Right lobe of liver (tissue), 4 donors: ENCODE results near the gene CCDC39.

ENCODE experiments used
- POLR2A ChIP-seq: fragments of 450-650 bp; IDR thresholded peaks from one replicate; pipeline ENCODE4 v1.6.1; 2017; ENCODE audit warnings: antibody characterized with exemption, mild to moderate bottlenecking
- TF ChIP-seq, protein P1 (sequence below), 4 donors: fragments of 200-600 bp in 3 of 4; fragments of 450-650 bp in 1 of 4; IDR thresholded peaks; one replicate each; pipeline versions ENCODE4 v1.5.1 to v1.8.0; 2016 to 2022; ENCODE audit warnings: antibody characterized with exemption in 4 of 4, mild to moderate bottlenecking in 2 of 4
- donor health status: DM: no; HTN: no; CAD: no.
- donor health status: DM: no; HTN: no; CAD: no.
- donor health status: DM: no; HTN: yes; CAD: no.

DNA sequence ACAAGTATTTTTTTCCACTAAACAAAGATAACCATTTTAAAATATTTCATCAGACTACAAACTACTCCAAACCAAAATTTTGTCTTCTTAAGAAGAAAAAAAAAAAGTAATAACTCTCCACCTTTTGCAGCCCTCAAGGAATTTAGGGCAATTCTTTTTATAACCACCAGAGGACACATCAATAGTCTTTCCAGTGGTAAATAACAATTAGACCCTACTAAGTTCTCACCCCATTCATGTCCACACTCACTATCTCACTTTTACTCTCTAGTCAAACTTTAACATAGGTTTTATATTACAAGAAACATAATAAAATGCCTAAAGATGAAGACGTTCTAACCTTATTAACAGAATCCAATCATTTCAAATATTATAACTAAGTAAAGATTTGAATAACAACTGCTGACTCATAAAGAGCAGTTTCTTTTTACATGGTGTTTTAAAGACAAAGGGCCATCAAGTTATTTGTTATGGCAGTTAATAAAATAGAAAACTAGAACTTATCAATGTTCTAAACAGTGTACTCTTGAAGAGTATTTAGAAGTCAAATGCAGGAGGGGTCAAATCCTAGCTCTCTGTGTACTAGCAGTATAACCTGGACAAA is 33.0 kb downstream of the CCDC39 start:
- TF ChIP-seq POLR2A, result no peak
- TF ChIP-seq, protein P1, sequence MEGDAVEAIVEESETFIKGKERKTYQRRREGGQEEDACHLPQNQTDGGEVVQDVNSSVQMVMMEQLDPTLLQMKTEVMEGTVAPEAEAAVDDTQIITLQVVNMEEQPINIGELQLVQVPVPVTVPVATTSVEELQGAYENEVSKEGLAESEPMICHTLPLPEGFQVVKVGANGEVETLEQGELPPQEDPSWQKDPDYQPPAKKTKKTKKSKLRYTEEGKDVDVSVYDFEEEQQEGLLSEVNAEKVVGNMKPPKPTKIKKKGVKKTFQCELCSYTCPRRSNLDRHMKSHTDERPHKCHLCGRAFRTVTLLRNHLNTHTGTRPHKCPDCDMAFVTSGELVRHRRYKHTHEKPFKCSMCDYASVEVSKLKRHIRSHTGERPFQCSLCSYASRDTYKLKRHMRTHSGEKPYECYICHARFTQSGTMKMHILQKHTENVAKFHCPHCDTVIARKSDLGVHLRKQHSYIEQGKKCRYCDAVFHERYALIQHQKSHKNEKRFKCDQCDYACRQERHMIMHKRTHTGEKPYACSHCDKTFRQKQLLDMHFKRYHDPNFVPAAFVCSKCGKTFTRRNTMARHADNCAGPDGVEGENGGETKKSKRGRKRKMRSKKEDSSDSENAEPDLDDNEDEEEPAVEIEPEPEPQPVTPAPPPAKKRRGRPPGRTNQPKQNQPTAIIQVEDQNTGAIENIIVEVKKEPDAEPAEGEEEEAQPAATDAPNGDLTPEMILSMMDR (IDR thresholded peaks at IDR 0.05), result no peak
